ENCODE measurements around the gene SLC7A10. TPM values are rescaled to one million over a fixed set of nuclear protein-coding genes. Genes with fewer than 3 reads are reported as not detected.

SLC7A10 gene
- total RNA-seq, 1 donor from 2014 or later = not detected

DNA sequence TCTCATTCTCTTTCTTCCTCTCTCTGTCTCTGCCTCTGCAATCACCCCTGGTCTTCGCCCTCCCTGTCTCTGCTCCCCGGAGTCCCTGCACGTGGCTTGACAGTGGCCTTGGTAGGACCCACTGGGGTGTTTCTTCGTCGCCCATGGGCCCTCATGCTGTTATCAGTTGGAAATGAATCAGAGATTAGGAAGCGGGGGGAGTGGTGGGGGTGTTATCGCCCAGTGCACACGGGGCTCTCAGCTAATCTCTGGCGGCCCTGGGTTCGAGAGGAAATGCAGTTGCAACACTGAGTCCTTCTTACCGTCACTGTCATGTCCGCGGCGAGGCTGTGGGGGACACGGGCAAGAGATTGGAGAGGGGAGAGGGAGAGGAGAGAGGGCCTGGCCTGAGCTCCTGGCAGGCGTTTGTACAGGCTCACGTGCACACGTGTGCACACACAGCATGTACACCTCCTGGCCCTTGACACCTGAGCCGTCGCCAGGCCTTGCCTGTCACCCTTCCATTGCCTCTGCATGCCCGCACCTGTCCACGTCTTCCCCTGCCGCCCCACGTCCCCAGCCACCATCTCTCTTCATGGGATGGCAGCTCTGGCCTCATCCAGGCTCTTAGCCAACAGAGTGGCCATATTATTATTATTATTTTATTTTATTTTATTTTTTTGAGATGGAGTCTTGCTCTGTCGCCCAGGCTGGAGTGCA is 37.8 kb upstream of the SLC7A10 start:
- intact Hi-C loops (cut with micrococcal nuclease) = no loop called here
- DNase-seq (ENCODE audit: low spot score) = no peak
- peaks cover 4% of the 10 kb centered on the region for H3K4me1 Mint-ChIP-seq (ENCODE audit: low read depth)
- H3K9me3 Mint-ChIP-seq = no peaks in the 10 kb centered on the region
- H3K36me3 Mint-ChIP-seq (ENCODE audit: low read depth) = no peaks in the 10 kb centered on the region
- peaks cover 7% of the 10 kb centered on the region for H3K27me3 Mint-ChIP-seq (ENCODE audit: low read depth)
- H3K4me3 Mint-ChIP-seq (ENCODE audit: low read depth) = no peak overlapping the region
- H3K27ac Mint-ChIP-seq = no peak overlapping the region

GRCh38 chr19:33261511-33262189 is 36.0 kb upstream of the SLC7A10 start:
- Mint-ChIP-seq H3K9me3 (no peaks in the 10 kb centered on the region), H3K27ac (no peak overlapping the region), H3K27me3 (ENCODE audit: low read depth) (peaks cover 7% of the 10 kb centered on the region), H3K36me3 (ENCODE audit: low read depth) (no peaks in the 10 kb centered on the region), H3K4me1 (ENCODE audit: low read depth) (peaks cover 4% of the 10 kb centered on the region), H3K4me3 (ENCODE audit: low read depth) (no peak overlapping the region)
- intact Hi-C loops (cut with micrococcal nuclease) = no loop called here
- DNase-seq (ENCODE audit: low spot score) = no peak

GRCh38 chr19:33260628-33261418 is 35.2 kb upstream of the SLC7A10 start:
- Mint-ChIP-seq H3K9me3 (no peaks in the 10 kb centered on the region), H3K27ac (no peak overlapping the region), H3K4me3 (ENCODE audit: low read depth) (no peak overlapping the region), H3K4me1 (ENCODE audit: low read depth) (peaks cover 4% of the 10 kb centered on the region), H3K36me3 (ENCODE audit: low read depth) (no peaks in the 10 kb centered on the region), H3K27me3 (ENCODE audit: low read depth) (peaks cover 7% of the 10 kb centered on the region)
- no peak for DNase-seq (ENCODE audit: low spot score)
- intact Hi-C loops (cut with micrococcal nuclease) = no loop called here

DNA sequence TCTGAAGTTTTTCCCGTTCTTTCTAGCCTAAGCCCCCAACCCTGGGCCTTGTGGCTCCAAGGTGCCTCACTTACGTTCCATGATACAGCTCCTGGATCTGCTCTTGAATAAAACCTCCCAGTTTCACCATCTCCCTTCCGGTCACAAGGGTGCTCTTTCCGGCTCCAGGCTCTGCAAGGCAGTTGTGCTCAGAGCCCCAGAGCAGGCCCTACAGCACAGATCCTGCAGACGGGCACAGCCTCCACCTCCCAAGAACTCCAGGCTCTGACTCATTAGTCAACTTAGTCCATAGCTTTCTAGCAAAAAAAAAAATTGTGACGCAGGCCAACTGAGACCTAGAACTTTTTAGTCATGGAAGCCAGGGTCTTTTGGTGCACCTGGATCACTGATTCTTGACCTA is 33.9 kb upstream of the SLC7A10 start:
- H3K36me3 Mint-ChIP-seq (ENCODE audit: low read depth) = no peaks in the 10 kb centered on the region
- H3K4me1 Mint-ChIP-seq (ENCODE audit: low read depth) = peaks cover 4% of the 10 kb centered on the region
- intact Hi-C loops (cut with micrococcal nuclease) = no loop called here
- H3K27me3 Mint-ChIP-seq (ENCODE audit: low read depth) = peaks cover 7% of the 10 kb centered on the region
- H3K9me3 Mint-ChIP-seq = no peaks in the 10 kb centered on the region
- no peak for DNase-seq (ENCODE audit: low spot score)
- no peak overlapping the region for H3K27ac Mint-ChIP-seq
- no peak overlapping the region for H3K4me3 Mint-ChIP-seq (ENCODE audit: low read depth)

DNA sequence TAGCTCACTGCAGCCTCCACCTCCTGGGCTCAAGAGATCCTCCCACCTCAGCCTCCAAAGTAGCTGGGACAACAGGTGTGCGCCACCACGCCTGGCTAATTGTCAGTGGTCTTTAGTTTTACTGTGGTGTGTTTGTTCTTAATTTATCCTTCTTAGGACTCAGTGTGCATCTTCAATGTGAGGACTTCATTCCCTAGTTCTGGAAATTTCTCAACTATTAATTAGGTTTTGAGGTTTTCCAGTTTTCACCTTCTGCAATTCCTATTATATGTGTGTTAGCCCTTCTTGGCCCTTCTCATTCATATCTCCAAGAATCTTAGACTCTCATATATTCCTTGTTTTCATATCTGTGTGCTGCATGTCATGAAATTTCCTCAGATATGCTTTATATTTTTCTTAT is 32.2 kb upstream of the SLC7A10 start:
- H3K9me3 Mint-ChIP-seq = no peaks in the 10 kb centered on the region
- H3K27me3 Mint-ChIP-seq (ENCODE audit: low read depth) = peaks cover 7% of the 10 kb centered on the region
- H3K4me1 Mint-ChIP-seq (ENCODE audit: low read depth) = peaks cover 4% of the 10 kb centered on the region
- H3K4me3 Mint-ChIP-seq (ENCODE audit: low read depth) = no peak overlapping the region
- DNase-seq (ENCODE audit: low spot score) = no peak
- H3K36me3 Mint-ChIP-seq (ENCODE audit: low read depth) = no peaks in the 10 kb centered on the region
- no peak overlapping the region for H3K27ac Mint-ChIP-seq
- intact Hi-C loops (cut with micrococcal nuclease) = no loop called here

- peaks cover 7% of the 10 kb centered on the region for H3K27me3 Mint-ChIP-seq (ENCODE audit: low read depth)
- H3K4me1 Mint-ChIP-seq (ENCODE audit: low read depth) = peaks cover 4% of the 10 kb centered on the region
- intact Hi-C loops (cut with micrococcal nuclease) = no loop called here
- DNase-seq (ENCODE audit: low spot score) = no peak
- no peak overlapping the region for H3K27ac Mint-ChIP-seq
- H3K9me3 Mint-ChIP-seq = no peaks in the 10 kb centered on the region
- H3K36me3 Mint-ChIP-seq (ENCODE audit: low read depth) = no peaks in the 10 kb centered on the region
- no peak overlapping the region for H3K4me3 Mint-ChIP-seq (ENCODE audit: low read depth)
These were observed 30.6 kb upstream of the SLC7A10 start for GRCh38 chr19:33256261-33256660.

DNA sequence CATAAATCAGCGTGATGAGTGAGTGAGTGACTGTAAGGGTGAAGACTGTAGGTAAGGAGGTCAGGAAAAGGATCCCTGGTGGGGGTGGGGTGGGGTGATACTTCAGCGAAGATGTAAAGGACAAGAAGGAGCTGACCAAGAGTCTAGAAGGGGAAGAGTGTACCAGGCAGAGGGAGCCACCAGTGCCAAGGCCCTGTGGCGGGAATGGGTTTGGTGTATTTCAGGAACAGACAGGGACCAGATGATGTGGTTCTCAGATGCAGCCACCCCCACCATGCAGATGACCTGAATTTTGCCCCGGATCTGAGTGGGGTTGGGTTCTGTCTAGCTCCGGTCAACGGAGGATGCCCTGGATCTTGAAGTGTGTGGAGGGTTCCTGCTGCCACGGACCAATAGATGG is 30.1 kb upstream of the SLC7A10 start:
- intact Hi-C loops (cut with micrococcal nuclease) = no loop called here
- H3K9me3 Mint-ChIP-seq = no peaks in the 10 kb centered on the region
- DNase-seq (ENCODE audit: low spot score) = no peak

DNA sequence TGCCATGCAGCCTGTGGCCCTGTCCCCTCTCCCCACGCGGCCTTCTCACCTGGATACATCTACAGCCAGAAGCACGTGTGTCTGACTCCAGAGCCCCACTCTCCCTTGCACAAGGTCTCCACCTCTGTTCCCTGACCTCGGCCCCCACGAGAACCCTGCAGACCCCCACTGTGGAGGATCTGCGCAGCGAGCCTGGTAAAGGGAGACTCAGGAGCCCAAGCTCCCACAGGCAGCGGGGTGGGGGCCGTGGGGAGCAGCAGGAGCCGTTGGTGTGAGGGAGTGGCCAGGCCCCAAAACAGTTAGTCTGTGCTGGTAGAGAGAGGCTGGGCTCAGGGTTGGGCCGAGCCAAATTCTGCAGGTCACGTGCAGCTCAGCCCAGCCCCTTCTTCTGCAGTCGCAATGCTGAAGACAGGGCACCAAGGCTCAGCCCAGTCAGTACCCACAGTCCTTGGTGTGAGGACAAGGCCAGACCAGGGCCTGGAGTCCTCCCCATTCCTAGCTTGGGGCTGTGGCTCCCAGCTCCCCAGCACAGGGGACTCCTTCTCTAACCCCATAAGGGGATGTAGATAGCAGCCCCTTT is 28.7 kb upstream of the SLC7A10 start:
- no peak overlapping the region for H3K4me3 Mint-ChIP-seq (ENCODE audit: low read depth)
- intact Hi-C loops (cut with micrococcal nuclease) = no loop called here
- no peaks in the 10 kb centered on the region for H3K36me3 Mint-ChIP-seq (ENCODE audit: low read depth)
- no peaks in the 10 kb centered on the region for H3K4me1 Mint-ChIP-seq (ENCODE audit: low read depth)
- H3K27me3 Mint-ChIP-seq (ENCODE audit: low read depth) = peaks cover under 1% of the 10 kb centered on the region
- no peaks in the 10 kb centered on the region for H3K9me3 Mint-ChIP-seq
- no peak overlapping the region for H3K27ac Mint-ChIP-seq
- no peak for DNase-seq (ENCODE audit: low spot score)

More for the DNA sequence above, 30.1 kb upstream of the SLC7A10 start:
- Mint-ChIP-seq H3K36me3 (ENCODE audit: low read depth) (no peaks in the 10 kb centered on the region), H3K27me3 (ENCODE audit: low read depth) (peaks cover 5% of the 10 kb centered on the region), H3K27ac (no peak overlapping the region), H3K4me3 (ENCODE audit: low read depth) (no peak overlapping the region), H3K4me1 (ENCODE audit: low read depth) (peaks cover 2% of the 10 kb centered on the region)

GRCh38 chr19:33252971-33253370 is 27.3 kb upstream of the SLC7A10 start:
- DNase-seq (ENCODE audit: low spot score) = no peak
- Mint-ChIP-seq H3K4me3 (ENCODE audit: low read depth) (no peak overlapping the region), H3K36me3 (ENCODE audit: low read depth) (no peaks in the 10 kb centered on the region), H3K27ac (no peak overlapping the region), H3K9me3 (no peaks in the 10 kb centered on the region), H3K27me3 (ENCODE audit: low read depth) (no peaks in the 10 kb centered on the region), H3K4me1 (ENCODE audit: low read depth) (no peaks in the 10 kb centered on the region)
- intact Hi-C loops (cut with micrococcal nuclease) = no loop called here

- no peak for DNase-seq (ENCODE audit: low spot score)
- Mint-ChIP-seq H3K4me3 (ENCODE audit: low read depth) (no peak overlapping the region), H3K27me3 (ENCODE audit: low read depth) (no peaks in the 10 kb centered on the region), H3K36me3 (ENCODE audit: low read depth) (no peaks in the 10 kb centered on the region), H3K9me3 (no peaks in the 10 kb centered on the region), H3K4me1 (ENCODE audit: low read depth) (no peaks in the 10 kb centered on the region), H3K27ac (no peak overlapping the region)
- intact Hi-C loops (cut with micrococcal nuclease) = no loop called here
These were observed 26.8 kb upstream of the SLC7A10 start for GRCh38 chr19:33252418-33252962.

DNA sequence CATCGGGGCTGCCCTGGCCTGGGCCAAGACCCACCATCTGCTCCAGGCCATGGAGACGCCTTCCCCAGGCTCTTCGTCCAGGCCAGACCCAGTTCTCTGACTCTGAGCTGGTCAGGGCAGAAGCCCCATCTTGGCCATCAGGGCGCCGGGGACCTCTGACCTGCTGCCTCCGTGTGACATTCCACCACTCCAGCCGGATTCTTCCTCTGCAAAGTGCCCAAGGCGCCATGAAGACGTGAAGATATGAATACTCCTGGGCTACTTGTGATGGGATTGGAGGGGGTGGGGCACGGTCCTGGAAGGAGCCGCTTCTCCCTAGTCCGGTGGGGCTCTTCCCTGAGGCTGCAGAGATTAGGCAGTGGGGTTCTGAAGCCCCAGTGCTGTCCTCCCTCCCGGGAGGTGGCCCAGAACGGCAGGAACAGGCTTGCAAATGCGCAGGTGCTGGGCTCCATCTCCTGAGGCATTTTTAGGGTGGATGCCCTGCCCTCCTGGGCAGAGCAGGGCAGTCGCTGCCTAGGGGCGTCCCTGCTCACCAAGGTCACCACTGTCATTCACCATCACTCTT is 26.0 kb upstream of the SLC7A10 start:
- H3K4me1 Mint-ChIP-seq (ENCODE audit: low read depth) = no peaks in the 10 kb centered on the region
- no peaks in the 10 kb centered on the region for H3K36me3 Mint-ChIP-seq (ENCODE audit: low read depth)
- intact Hi-C loops (cut with micrococcal nuclease) = no loop called here
- H3K27me3 Mint-ChIP-seq (ENCODE audit: low read depth) = no peaks in the 10 kb centered on the region
- no peaks in the 10 kb centered on the region for H3K9me3 Mint-ChIP-seq
- H3K27ac Mint-ChIP-seq = no peak overlapping the region
- DNase-seq (ENCODE audit: low spot score) = no peak
- H3K4me3 Mint-ChIP-seq (ENCODE audit: low read depth) = no peak overlapping the region

DNA sequence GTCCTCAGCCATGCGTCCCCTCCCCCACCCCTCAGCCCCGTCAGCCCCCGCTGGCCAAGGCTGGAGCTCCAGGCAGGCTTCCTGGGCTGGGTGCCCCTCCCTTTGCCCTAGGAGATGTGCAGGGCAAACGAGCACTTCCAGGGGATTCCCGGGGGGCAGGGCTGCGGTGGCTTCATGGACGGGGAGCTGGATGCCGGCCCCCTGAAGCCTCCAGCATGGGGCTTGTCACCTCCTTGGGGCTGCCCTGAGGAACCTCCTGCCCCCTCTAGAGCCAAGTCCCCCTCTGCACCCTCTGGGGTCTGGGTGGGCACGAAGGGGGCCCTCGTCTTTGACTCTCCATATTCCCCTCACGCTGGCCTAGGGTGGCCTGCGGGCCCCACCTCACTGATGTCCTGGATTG is 25.4 kb upstream of the SLC7A10 start:
- no peak overlapping the region for H3K4me3 Mint-ChIP-seq (ENCODE audit: low read depth)
- no peaks in the 10 kb centered on the region for H3K9me3 Mint-ChIP-seq
- H3K36me3 Mint-ChIP-seq (ENCODE audit: low read depth) = no peaks in the 10 kb centered on the region
- H3K27me3 Mint-ChIP-seq (ENCODE audit: low read depth) = no peaks in the 10 kb centered on the region
- no peak for DNase-seq (ENCODE audit: low spot score)
- no peak overlapping the region for H3K27ac Mint-ChIP-seq
- H3K4me1 Mint-ChIP-seq (ENCODE audit: low read depth) = no peaks in the 10 kb centered on the region
- intact Hi-C loops (cut with micrococcal nuclease) = no loop called here
